Measurements from ENCODE around the gene RBFA. TPM values are rescaled to one million over a fixed set of nuclear protein-coding genes. Genes with fewer than 3 reads are reported as not detected.

The RBFA gene
- total RNA-seq, 1 experiment from 2014 or later: 20.5 TPM

DNA sequence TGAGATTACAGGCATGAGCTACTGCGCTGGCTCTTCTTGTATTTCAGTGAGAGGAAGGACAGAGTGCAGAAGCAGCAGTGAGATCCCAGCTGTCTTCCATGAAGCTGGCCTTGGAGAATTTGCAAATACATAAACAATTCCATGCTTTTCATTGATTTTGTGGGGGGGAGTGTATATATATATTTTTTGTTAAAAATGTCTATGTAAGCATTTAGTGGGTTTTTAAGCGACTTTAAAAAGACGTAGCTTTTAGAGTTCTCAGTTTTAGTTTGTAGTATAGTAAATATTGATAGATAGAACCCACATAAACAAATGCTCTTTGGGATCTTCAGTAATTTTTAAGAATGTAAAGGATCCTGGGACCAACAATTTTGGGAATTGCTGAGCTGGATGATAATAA, 6.3 kb downstream of the RBFA start:
- H3K36me3 Mint-ChIP-seq (ENCODE audit: insufficient read depth, unreplicated experiment): peaks cover 1% of the 10 kb centered on the region
- intact Hi-C loops (cut with micrococcal nuclease; ENCODE audit: unreplicated experiment): no loop called here
- H3K4me1 Mint-ChIP-seq (ENCODE audit: low read depth, unreplicated experiment): peaks cover 4% of the 10 kb centered on the region
- CTCF ChIA-PET: no interaction called here
- no peak overlapping the region for H3K27ac Mint-ChIP-seq (ENCODE audit: unreplicated experiment)
- no TSS peak for BruUV-seq (replicated peaks)
- no peak overlapping the region for H3K4me3 Mint-ChIP-seq (ENCODE audit: low read depth, unreplicated experiment)
- TF ChIP-seq, protein P1, sequence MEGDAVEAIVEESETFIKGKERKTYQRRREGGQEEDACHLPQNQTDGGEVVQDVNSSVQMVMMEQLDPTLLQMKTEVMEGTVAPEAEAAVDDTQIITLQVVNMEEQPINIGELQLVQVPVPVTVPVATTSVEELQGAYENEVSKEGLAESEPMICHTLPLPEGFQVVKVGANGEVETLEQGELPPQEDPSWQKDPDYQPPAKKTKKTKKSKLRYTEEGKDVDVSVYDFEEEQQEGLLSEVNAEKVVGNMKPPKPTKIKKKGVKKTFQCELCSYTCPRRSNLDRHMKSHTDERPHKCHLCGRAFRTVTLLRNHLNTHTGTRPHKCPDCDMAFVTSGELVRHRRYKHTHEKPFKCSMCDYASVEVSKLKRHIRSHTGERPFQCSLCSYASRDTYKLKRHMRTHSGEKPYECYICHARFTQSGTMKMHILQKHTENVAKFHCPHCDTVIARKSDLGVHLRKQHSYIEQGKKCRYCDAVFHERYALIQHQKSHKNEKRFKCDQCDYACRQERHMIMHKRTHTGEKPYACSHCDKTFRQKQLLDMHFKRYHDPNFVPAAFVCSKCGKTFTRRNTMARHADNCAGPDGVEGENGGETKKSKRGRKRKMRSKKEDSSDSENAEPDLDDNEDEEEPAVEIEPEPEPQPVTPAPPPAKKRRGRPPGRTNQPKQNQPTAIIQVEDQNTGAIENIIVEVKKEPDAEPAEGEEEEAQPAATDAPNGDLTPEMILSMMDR (IDR thresholded peaks at IDR 0.05; ENCODE audit: unreplicated experiment): no peak
- no peaks in the 10 kb centered on the region for H3K27me3 Mint-ChIP-seq (ENCODE audit: unreplicated experiment)
- peaks cover under 1% of the 10 kb centered on the region for H3K9me3 Mint-ChIP-seq (ENCODE audit: low read depth, unreplicated experiment)
- DNase-seq: no peak

DNA sequence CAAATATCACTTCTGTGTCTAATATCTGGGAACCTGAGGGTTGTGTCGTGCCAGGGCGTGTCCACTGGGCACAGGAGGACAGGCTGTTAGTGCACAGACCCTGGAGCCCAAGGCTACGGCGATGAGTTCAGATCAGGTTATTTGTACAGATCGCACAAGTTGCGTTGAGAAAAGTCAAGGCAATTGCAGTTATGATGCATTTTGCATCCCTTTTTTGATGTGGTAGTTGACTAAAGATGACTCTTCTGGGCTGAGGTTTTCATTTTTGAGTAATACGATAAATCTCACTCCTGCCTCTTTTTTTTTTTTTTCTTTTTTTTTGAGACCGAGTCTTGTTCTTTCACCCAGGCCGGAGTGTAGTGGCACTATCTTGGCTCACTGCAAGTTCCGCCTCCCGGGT, 7.2 kb downstream of the RBFA start:
- Mint-ChIP-seq H3K9me3 (ENCODE audit: low read depth, unreplicated experiment) (peaks cover 3% of the 10 kb centered on the region), H3K27me3 (ENCODE audit: unreplicated experiment) (no peaks in the 10 kb centered on the region), H3K4me3 (ENCODE audit: low read depth, unreplicated experiment) (no peak overlapping the region), H3K36me3 (ENCODE audit: insufficient read depth, unreplicated experiment) (peaks cover 10% of the 10 kb centered on the region), H3K4me1 (ENCODE audit: low read depth, unreplicated experiment) (no peaks in the 10 kb centered on the region), H3K27ac (ENCODE audit: unreplicated experiment) (no peak overlapping the region)
- TF ChIP-seq, protein P1 (IDR thresholded peaks at IDR 0.05; ENCODE audit: unreplicated experiment): no peak
- no TSS peak for BruUV-seq (replicated peaks)
- no peak for DNase-seq
- CTCF ChIA-PET: no interaction called here
- intact Hi-C loops (cut with micrococcal nuclease; ENCODE audit: unreplicated experiment): no loop called here

DNA sequence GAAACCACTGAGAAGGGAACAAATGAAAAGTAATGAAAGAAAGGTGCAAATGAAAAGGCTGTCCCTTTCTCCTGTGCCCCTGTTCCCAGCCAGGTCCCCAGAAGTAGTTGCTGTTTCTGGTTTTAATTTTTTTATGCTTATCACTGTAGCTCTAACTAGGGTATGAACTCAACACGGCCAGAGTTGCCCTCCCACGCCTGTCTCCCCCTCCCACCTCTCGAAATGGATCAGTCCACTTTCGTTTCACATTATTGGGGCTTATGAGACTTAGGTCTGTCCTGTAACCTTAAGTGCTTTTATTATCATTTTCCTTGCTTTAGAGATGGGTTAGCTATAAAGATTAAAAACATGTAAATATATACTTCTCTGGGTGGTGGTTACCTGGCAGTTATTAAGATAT, 8.6 kb downstream of the RBFA start:
- BruUV-seq (replicated peaks): no TSS peak
- Mint-ChIP-seq H3K4me3 (ENCODE audit: low read depth, unreplicated experiment) (no peak overlapping the region), H3K9me3 (ENCODE audit: low read depth, unreplicated experiment) (peaks cover 5% of the 10 kb centered on the region), H3K4me1 (ENCODE audit: low read depth, unreplicated experiment) (no peaks in the 10 kb centered on the region), H3K27me3 (ENCODE audit: unreplicated experiment) (no peaks in the 10 kb centered on the region), H3K36me3 (ENCODE audit: insufficient read depth, unreplicated experiment) (peaks cover 10% of the 10 kb centered on the region), H3K27ac (ENCODE audit: unreplicated experiment) (no peak overlapping the region)
- TF ChIP-seq, protein P1 (IDR thresholded peaks at IDR 0.05; ENCODE audit: unreplicated experiment): no peak
- DNase-seq: no peak
- CTCF ChIA-PET: no interaction called here
- intact Hi-C loops (cut with micrococcal nuclease; ENCODE audit: unreplicated experiment): no loop called here

DNA sequence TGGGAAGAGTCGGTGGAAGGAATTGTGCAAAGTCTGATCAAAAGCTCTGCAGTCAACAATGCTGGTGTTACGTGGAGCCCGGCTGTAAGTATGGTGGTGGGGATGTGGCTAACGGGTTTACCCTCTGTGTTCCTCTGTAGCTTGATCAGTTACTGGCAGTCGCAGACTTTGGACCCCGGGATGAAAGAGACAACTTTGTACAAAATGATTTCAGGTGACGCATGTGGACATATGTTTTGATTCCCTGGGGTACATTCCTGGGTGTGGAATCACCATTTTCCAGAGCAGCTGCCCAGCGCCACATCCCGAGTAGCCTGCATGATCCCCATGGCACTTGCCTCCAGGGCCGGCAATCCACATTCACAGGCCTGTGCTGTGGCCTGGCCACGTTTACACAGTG, 9.8 kb downstream of the RBFA start:
- Mint-ChIP-seq H3K9me3 (ENCODE audit: low read depth, unreplicated experiment) (peaks cover 5% of the 10 kb centered on the region), H3K4me3 (ENCODE audit: low read depth, unreplicated experiment) (no peak overlapping the region), H3K4me1 (ENCODE audit: low read depth, unreplicated experiment) (no peaks in the 10 kb centered on the region), H3K27me3 (ENCODE audit: unreplicated experiment) (no peaks in the 10 kb centered on the region), H3K36me3 (ENCODE audit: insufficient read depth, unreplicated experiment) (peaks cover 16% of the 10 kb centered on the region), H3K27ac (ENCODE audit: unreplicated experiment) (no peak overlapping the region)
- intact Hi-C loops (cut with micrococcal nuclease; ENCODE audit: unreplicated experiment): no loop called here
- BruUV-seq (replicated peaks): no TSS peak
- TF ChIP-seq, protein P1 (IDR thresholded peaks at IDR 0.05; ENCODE audit: unreplicated experiment): no peak
- no peak for DNase-seq
- CTCF ChIA-PET: no interaction called here

DNA sequence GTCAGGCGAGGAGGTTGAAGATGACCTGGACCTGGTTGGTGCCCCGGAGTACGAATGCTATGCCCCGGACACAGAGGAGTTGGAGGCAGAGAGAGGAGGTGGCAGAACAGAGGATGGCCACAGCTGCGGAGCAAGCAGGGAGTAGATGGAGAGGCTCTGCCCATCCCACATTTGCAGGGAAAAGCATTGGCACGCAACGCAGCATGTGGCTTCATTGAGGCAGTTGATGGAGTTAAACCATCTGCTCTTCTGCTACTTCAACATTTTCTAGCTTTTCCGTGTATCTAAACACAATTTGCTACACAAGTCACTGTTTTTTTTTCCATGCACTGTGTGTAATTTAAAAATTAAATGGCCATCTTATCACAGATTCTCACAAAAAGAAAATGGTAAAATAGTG, 11.8 kb downstream of the RBFA start:
- DNase-seq: no peak
- TF ChIP-seq, protein P1 (IDR thresholded peaks at IDR 0.05; ENCODE audit: unreplicated experiment): no peak
- CTCF ChIA-PET: no interaction called here

More for the DNA sequence above, 11.8 kb downstream of the RBFA start:
- BruUV-seq (replicated peaks): no TSS peak
- Mint-ChIP-seq H3K36me3 (ENCODE audit: insufficient read depth, unreplicated experiment) (peaks cover 21% of the 10 kb centered on the region), H3K9me3 (ENCODE audit: low read depth, unreplicated experiment) (peaks cover 8% of the 10 kb centered on the region), H3K4me1 (ENCODE audit: low read depth, unreplicated experiment) (no peaks in the 10 kb centered on the region), H3K4me3 (ENCODE audit: low read depth, unreplicated experiment) (no peak overlapping the region), H3K27ac (ENCODE audit: unreplicated experiment) (no peak overlapping the region), H3K27me3 (ENCODE audit: unreplicated experiment) (no peaks in the 10 kb centered on the region)
- intact Hi-C loops (cut with micrococcal nuclease; ENCODE audit: unreplicated experiment): no loop called here
